Endothelial cell of umbilical vein (primary cell): ENCODE measurements around the gene BLVRA. TPM values are rescaled to one million over a fixed set of nuclear protein-coding genes. Genes with fewer than 3 reads are reported as not detected.
A peak's percentile ranks its signal among the peaks of the same experiment; 100 is the strongest.

ENCODE experiments used
- BruUV-seq: library from RNA; stranded (reverse); fragments of 400-500 nt; replicated peaks from 2 replicates; lab custom pipeline; 2021; lab: Mats Ljungman, UMichigan
- CTCF ChIA-PET: fragments of 300-600, 350-600 bp; sonication (Branson Sonifier 250); formaldehyde crosslinking; loops from one replicate; lab custom pipeline; 2021; ENCODE audit warnings: antibody characterized with exemption, inconsistent platforms; lab: Charles Lee
- POLR2A ChIA-PET: fragments of 300-600, 350-600 bp; sonication (Branson Sonifier 250); formaldehyde crosslinking; loops from one replicate; lab custom pipeline; 2021; ENCODE audit warnings: antibody characterized with exemption, inconsistent platforms; lab: Charles Lee
- DNase-seq: peaks from one replicate; pipeline ENCODE4 v3.0.0-alpha.2; 2011; ENCODE audit warnings: low read depth, low spot score
- FAIRE-seq: peaks from 2 replicates; lab custom pipeline; 2011; peaks lifted over from hg19 to GRCh38; lab: Jason Lieb, UNC
- H2AFZ ChIP-seq: 2 replicates; pipeline ENCODE4 v1.6.0; 2012; ENCODE audit warnings: low read depth, low read length, control low read depth, inconsistent platforms
- H3K27ac ChIP-seq: 2 replicates; pipeline ENCODE4 v1.5.1; 2011; ENCODE audit warnings: low read depth, mild to moderate bottlenecking, control low read depth, low read length, moderate library complexity; ENCODE audit not compliant: insufficient read depth
- H3K27me3 ChIP-seq, 2 experiments: 2 replicates each; pipeline versions ENCODE4 v1.6.0 to v1.6.1; 2011; ENCODE audit warnings: low read length in 2 of 2, mixed read lengths in 1 of 2; ENCODE audit not compliant: control insufficient read depth in 2 of 2, insufficient read depth in 2 of 2
- H3K36me3 ChIP-seq, 2 experiments: 2 replicates in 1 of 2; 3 replicates in 1 of 2; pipeline ENCODE4 v1.5.1; 2011; ENCODE audit warnings: low read length in 2 of 2, mild to moderate bottlenecking in 1 of 2, moderate library complexity in 1 of 2; ENCODE audit not compliant: control insufficient read depth in 2 of 2, insufficient read depth in 2 of 2; ENCODE audit errors: extremely low read depth in 1 of 2
- H3K4me1 ChIP-seq: 3 replicates; pipeline ENCODE4 v1.5.1; 2011; ENCODE audit warnings: mild to moderate bottlenecking, low read length; ENCODE audit not compliant: control insufficient read depth, insufficient read depth; ENCODE audit errors: extremely low read depth
- H3K4me2 ChIP-seq: 2 replicates; pipeline ENCODE4 v1.6.1; 2011; ENCODE audit warnings: low read length, control low read depth, mixed read lengths; ENCODE audit not compliant: insufficient read depth
- H3K4me3 ChIP-seq, 3 experiments: fragments of 200-600 bp in 1 of 3; sonication (generic), shearing (Covaris generic) in 1 of 3; replicated peaks in 1 of 3; 2 replicates each; pipeline ENCODE4 v1.5.1; 2011 to 2016; ENCODE audit warnings: control low read depth in 3 of 3, low read length in 3 of 3, mild to moderate bottlenecking in 2 of 3, inconsistent platforms in 1 of 3, low read depth in 1 of 3, moderate library complexity in 1 of 3; ENCODE audit not compliant: insufficient read depth in 1 of 3
- H3K79me2 ChIP-seq: 2 replicates; pipeline ENCODE4 v1.6.0; 2012; ENCODE audit warnings: low read length, inconsistent platforms; ENCODE audit not compliant: control insufficient read depth, insufficient read depth
- H3K9ac ChIP-seq: replicated peaks from 2 replicates; pipeline ENCODE3; 2011; ENCODE audit warnings: low read length, control low read depth; ENCODE audit not compliant: insufficient read depth; ENCODE audit errors: extremely low read depth
- H3K9me1 ChIP-seq: replicated peaks from 3 replicates; pipeline ENCODE4 v1.6.0; 2011; ENCODE audit warnings: mild to moderate bottlenecking, low read length; ENCODE audit not compliant: control insufficient read depth, insufficient read depth; ENCODE audit errors: extremely low read depth
- H3K9me3 ChIP-seq: replicated peaks from 2 replicates; pipeline ENCODE4 v1.5.1; 2012; ENCODE audit warnings: low read length, inconsistent platforms; ENCODE audit not compliant: control insufficient read depth, insufficient read depth
- H4K20me1 ChIP-seq: replicated peaks from 2 replicates; pipeline ENCODE3; 2011; ENCODE audit warnings: mild to moderate bottlenecking, low read length; ENCODE audit not compliant: control insufficient read depth, insufficient read depth; ENCODE audit errors: extremely low read depth
- EZH2 ChIP-seq: IDR thresholded peaks from 2 replicates; pipeline ENCODE4 v1.6.1; 2012; ENCODE audit warnings: borderline replicate concordance, low read depth, mild to moderate bottlenecking, moderate library complexity, low read length, inconsistent platforms; ENCODE audit not compliant: severe bottlenecking
- FOS ChIP-seq: IDR thresholded peaks from 2 replicates; pipeline ENCODE4 v1.6.1; 2011; ENCODE audit warnings: mild to moderate bottlenecking, low read length, moderate library complexity, borderline replicate concordance; ENCODE audit not compliant: insufficient read depth
- GATA2 ChIP-seq: IDR thresholded peaks from 2 replicates; pipeline ENCODE4 v1.7.0; 2011; ENCODE audit warnings: low read depth, mild to moderate bottlenecking, moderate library complexity, mixed read lengths, low read length; ENCODE audit not compliant: insufficient read length, insufficient read depth
- JUN ChIP-seq: IDR thresholded peaks from 2 replicates; pipeline ENCODE4 v1.6.1; 2011; ENCODE audit warnings: borderline replicate concordance, low read depth; ENCODE audit not compliant: insufficient read length, insufficient read depth
- MYC ChIP-seq: IDR thresholded peaks from one replicate; pipeline ENCODE4 v1.6.1; 2011; ENCODE audit warnings: mild to moderate bottlenecking, low read depth, low read length
- POLR2A ChIP-seq: IDR thresholded peaks from 2 replicates; pipeline ENCODE4 v1.6.1; 2012; ENCODE audit warnings: low read depth, mild to moderate bottlenecking, control low read depth, low read length
- POLR2AphosphoS5 ChIP-seq: IDR thresholded peaks from 2 replicates; pipeline ENCODE4 v1.6.1; 2012; ENCODE audit warnings: low read depth, mild to moderate bottlenecking, control low read depth, low read length, moderate library complexity; ENCODE audit not compliant: insufficient read depth
- dilution Hi-C: fragments of 300-500 bp; cut with MboI; formaldehyde crosslinking; loops from one replicate; pipeline ENCODE4 v1.15.0; 2019; ENCODE audit warnings: low sequenced_read_pairs; ENCODE audit not compliant: extremely low pct_ligation_motif_present
- intact Hi-C: fragments of 100-400 bp; cut with micrococcal nuclease; formaldehyde crosslinking; loops from one replicate; pipeline ENCODE4 v1.10.0; 2022
- polyA plus RNA-seq, 4 experiments: library from polyadenylated mRNA; depleted of rRNA in 3 of 4; stranded (reverse) in 3 of 4; unstranded in 1 of 4; fragments of >200 nt; gene quantifications; 2 replicates each; pipeline versions ENCODE4 v1.2.1 to v1.2.3, GENCODE V29; 2011 to 2012; ENCODE audit warnings: missing spikeins in 1 of 4
- total RNA-seq: library from RNA; stranded (reverse); gene quantifications from 2 replicates; pipeline ENCODE4 v1.2.3, GENCODE V29; 2021
- TF ChIP-seq, protein P1 (sequence below): IDR thresholded peaks from 2 replicates; pipeline ENCODE4 v1.6.1; 2011; ENCODE audit not compliant: insufficient read depth, insufficient read length
- TF ChIP-seq, protein P2 (sequence below), 2 donors: IDR thresholded peaks; 1 replicate in 1 of 2; 2 replicates in 1 of 2; pipeline ENCODE4 v1.5.1; 2011; ENCODE audit warnings: low read length in 2 of 2, mild to moderate bottlenecking in 2 of 2, moderate library complexity in 2 of 2, control low read depth in 1 of 2, inconsistent platforms in 1 of 2, low read depth in 1 of 2; ENCODE audit not compliant: insufficient read depth in 1 of 2; ENCODE audit errors: extremely low read depth in 1 of 2

BLVRA gene
- total and polyA plus RNA-seq, 2 donors (not counting 3 experiments of a cell fraction or from before 2014, with no cell fraction given), result 24.0 to 34.5 TPM

DNA sequence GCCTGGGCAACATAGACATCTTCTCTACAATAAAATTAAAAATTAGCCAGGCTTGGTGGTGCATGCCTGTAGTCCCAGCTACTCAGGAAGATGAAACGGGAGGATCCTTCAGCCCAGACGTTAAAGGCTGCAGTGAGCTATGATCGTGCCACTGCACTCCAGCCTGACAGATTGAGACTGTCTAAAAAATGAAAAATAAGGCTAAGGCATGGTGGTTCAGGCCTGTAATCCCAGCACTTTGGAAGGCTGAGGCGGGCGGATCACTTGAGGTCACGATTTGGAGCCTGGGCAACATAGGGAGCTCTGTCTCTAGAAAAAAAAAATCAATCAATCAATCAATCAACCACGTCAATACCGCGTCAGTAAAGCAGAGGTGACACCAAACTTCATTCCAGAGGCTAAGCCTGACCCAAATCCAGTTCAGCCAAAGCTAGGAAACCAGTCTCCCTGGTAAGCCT lies 79.8 kb downstream of the BLVRA start:
- dilution Hi-C loops, result no loop called here

More for the DNA sequence above, 79.8 kb downstream of the BLVRA start:
- H3K36me3 ChIP-seq, result no peaks in the 10 kb centered on the region
- POLR2A ChIA-PET, result interaction anchor here (0.6 to 1.3 kb wide), 2 partner anchors 31 to 255 kb away, joined by 3 to 5 read pairs; partner anchors contain the start of genes MRPS24 and STK17A
- H2AFZ ChIP-seq, result peak overlapping the region; percentile 94
- H3K4me3 ChIP-seq, result no peak overlapping the region
- no peaks in the 10 kb centered on the region for H3K4me1 ChIP-seq
- CTCF ChIA-PET, result interaction anchor here (0.7 to 2.6 kb wide), 16 partner anchors 10 to 897 kb away, joined by 3 to 38 read pairs (median 5); partner anchors contain the start of genes COA1 and STK17A
- no peaks in the 10 kb centered on the region for H3K9me1 ChIP-seq
- BruUV-seq, result no TSS peak
- no peak for TF ChIP-seq EZH2
- no peak for TF ChIP-seq FOS
- TF ChIP-seq, protein P1, sequence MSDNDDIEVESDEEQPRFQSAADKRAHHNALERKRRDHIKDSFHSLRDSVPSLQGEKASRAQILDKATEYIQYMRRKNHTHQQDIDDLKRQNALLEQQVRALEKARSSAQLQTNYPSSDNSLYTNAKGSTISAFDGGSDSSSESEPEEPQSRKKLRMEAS, result no peak
- no peak for TF ChIP-seq MYC
- TF ChIP-seq JUN, result no peak
- no peak for TF ChIP-seq POLR2AphosphoS5
- TF ChIP-seq POLR2A, result no peak
- TF ChIP-seq GATA2, result no peak
- TF ChIP-seq, protein P2, sequence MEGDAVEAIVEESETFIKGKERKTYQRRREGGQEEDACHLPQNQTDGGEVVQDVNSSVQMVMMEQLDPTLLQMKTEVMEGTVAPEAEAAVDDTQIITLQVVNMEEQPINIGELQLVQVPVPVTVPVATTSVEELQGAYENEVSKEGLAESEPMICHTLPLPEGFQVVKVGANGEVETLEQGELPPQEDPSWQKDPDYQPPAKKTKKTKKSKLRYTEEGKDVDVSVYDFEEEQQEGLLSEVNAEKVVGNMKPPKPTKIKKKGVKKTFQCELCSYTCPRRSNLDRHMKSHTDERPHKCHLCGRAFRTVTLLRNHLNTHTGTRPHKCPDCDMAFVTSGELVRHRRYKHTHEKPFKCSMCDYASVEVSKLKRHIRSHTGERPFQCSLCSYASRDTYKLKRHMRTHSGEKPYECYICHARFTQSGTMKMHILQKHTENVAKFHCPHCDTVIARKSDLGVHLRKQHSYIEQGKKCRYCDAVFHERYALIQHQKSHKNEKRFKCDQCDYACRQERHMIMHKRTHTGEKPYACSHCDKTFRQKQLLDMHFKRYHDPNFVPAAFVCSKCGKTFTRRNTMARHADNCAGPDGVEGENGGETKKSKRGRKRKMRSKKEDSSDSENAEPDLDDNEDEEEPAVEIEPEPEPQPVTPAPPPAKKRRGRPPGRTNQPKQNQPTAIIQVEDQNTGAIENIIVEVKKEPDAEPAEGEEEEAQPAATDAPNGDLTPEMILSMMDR (IDR thresholded peaks at IDR 0.05; ENCODE audit: extremely low read depth in 1 of 2, insufficient read depth in 1 of 2, low read depth in 1 of 2, low read length in 2 of 2), result no peak
- H3K4me2 ChIP-seq, result no peak overlapping the region
- no peak overlapping the region for H3K27ac ChIP-seq
- no peaks in the 10 kb centered on the region for H3K79me2 ChIP-seq
- DNase-seq (no peak), FAIRE-seq (no peak)
- intact Hi-C loops, result loop anchor here (10.0 kb wide), 2 partner anchors 383 to 893 kb away; no protein-coding TSS in a partner anchor
- peak overlapping the region; percentile 5 for H3K9ac ChIP-seq
- H3K27me3 ChIP-seq, result peaks cover 0 to 5% of the 10 kb centered on the region in 2 experiments
- no peaks in the 10 kb centered on the region for H4K20me1 ChIP-seq
- no peaks in the 10 kb centered on the region for H3K9me3 ChIP-seq
